Measurements from ENCODE around the gene PTGDR. TPM values are rescaled to one million over a fixed set of nuclear protein-coding genes. Genes with fewer than 3 reads are reported as not detected.

The PTGDR gene
- total and polyA plus RNA-seq, 10 of the 15 experiments (the other 5 are each of a cell fraction or from before 2014, with no cell fraction given) = not detected

- TF ChIP-seq MAX (IDR thresholded peaks at IDR 0.05; ENCODE audit: low read depth, low read length) (no peak), EGR1 (IDR thresholded peaks at IDR 0.05; ENCODE audit: borderline replicate concordance in 1 of 2, low read depth in 2 of 2, low read length in 2 of 2) (no peak), MEF2A (IDR thresholded peaks at IDR 0.05; ENCODE audit: insufficient read depth, low read depth, low read length) (no peak), GATAD2B (conservative IDR thresholded peaks at IDR 0.05; ENCODE audit: low read depth) (no peak), IKZF2 (IDR thresholded peaks at IDR 0.05) (no peak)
Observed at GRCh38 chr14:52219488-52220084, 47.9 kb upstream of the PTGDR start (continued).

GRCh38 chr14:52220924-52221811 lies 46.3 kb upstream of the PTGDR start:
- ChIA-PET RAD21 (ENCODE audit: unreplicated experiment) (interaction anchor here (1.4 kb wide), 1 partner anchor 38 kb away, joined by 3 read pairs; no protein-coding TSS in a partner anchor), POLR2A (no interaction called here), SMC1A (ENCODE audit: uncharacterized antibody, unreplicated experiment) (interaction anchor here (0.7 kb wide), 1 partner anchor 175 kb away, joined by 3 read pairs; no protein-coding TSS in a partner anchor), CTCF (no interaction called here)
- TF ChIP-seq NFYB (IDR thresholded peaks at IDR 0.05; ENCODE audit: insufficient read depth, low read depth, low read length) (peak; percentile 55), ELK1 (IDR thresholded peaks at IDR 0.05; ENCODE audit: low read depth, low read length) (no peak)
- Histone ChIP-seq H4K20me1 (ENCODE audit: control insufficient read depth, insufficient read depth) (no peaks in the 10 kb centered on the region), H3K9me3 (replicated peaks; ENCODE audit: control insufficient read depth, insufficient read depth, low read length) (no peaks in the 10 kb centered on the region), H3K36me3 (ENCODE audit: control insufficient read depth in 2 of 2, insufficient read depth in 2 of 2, low read length in 1 of 2) (no peaks in the 10 kb centered on the region), H3K27ac (ENCODE audit: control insufficient read depth, insufficient read depth) (no peak overlapping the region), H3K4me1 (ENCODE audit: control insufficient read depth, insufficient read depth, low read length) (no peaks in the 10 kb centered on the region), H3K4me3 (no peak overlapping the region), H3K4me2 (ENCODE audit: control insufficient read depth, insufficient read depth) (peak overlapping the region; percentile 64), H3K9ac (ENCODE audit: control insufficient read depth, insufficient read depth, low read length) (no peak overlapping the region), H2AFZ (ENCODE audit: control insufficient read depth, low read depth, low read length) (peak overlapping the region; percentile 50), H3K79me2 (ENCODE audit: control insufficient read depth, insufficient read depth, low read length) (no peaks in the 10 kb centered on the region), H3K27me3 (replicated peaks in 1 of 2; ENCODE audit: control insufficient read depth in 2 of 2, insufficient read depth in 2 of 2, low read length in 1 of 2) (no peaks in the 10 kb centered on the region)
- in situ Hi-C loops (cut with MboI) = no loop called here
- ATAC-seq (peak; percentile 39; the same call in 2 of the 3 replicates), FAIRE-seq (no peak), DNase-seq (ENCODE audit: low read depth, low spot score) (no peak)
- 33% methylated on average over 7 of the region's 7 CpGs for WGBS (ENCODE audit: insufficient coverage, insufficient replicate concordance, low lambda C conversion rate, missing lambda C conversion rate)
- intact Hi-C loops (cut with micrococcal nuclease; ENCODE audit: unreplicated experiment) = no loop called here
- no TSS peak for BruUV-seq (replicated peaks)
